NB4 (cell line): ENCODE data around the gene SAMM50.

Source experiments
- DNase-seq: peaks from one replicate; pipeline ENCODE4 v3.0.0; 2010; ENCODE audit warnings: low read depth
- H3K4me3 ChIP-seq: one replicate; pipeline ENCODE4 v1.5.1; 2011; ENCODE audit warnings: mild to moderate bottlenecking, low read depth, low read length, moderate library complexity
- CTCF ChIP-seq: IDR thresholded peaks from one replicate; pipeline ENCODE4 v1.5.1; 2012; ENCODE audit warnings: low read depth, low read length
- MAX ChIP-seq: IDR thresholded peaks from 2 replicates; pipeline ENCODE4 v1.6.1; 2011; ENCODE audit warnings: low read depth, low read length
- MYC ChIP-seq: IDR thresholded peaks from 2 replicates; pipeline ENCODE4 v1.6.1; 2011; ENCODE audit warnings: low read depth, low read length
- POLR2A ChIP-seq: IDR thresholded peaks from 2 replicates; pipeline ENCODE4 v1.6.1; 2011; ENCODE audit warnings: mild to moderate bottlenecking; ENCODE audit not compliant: insufficient read length; ENCODE audit errors: extremely low read depth

The SAMM50 gene

GRCh38 chr22:43951966-43952365 lies 3.3 kb upstream of the SAMM50 start:
- no peak for DNase-seq
- H3K4me3 ChIP-seq: no peak overlapping the region
- TF ChIP-seq CTCF (no peak), MYC (no peak), MAX (no peak), POLR2A (no peak)

DNA sequence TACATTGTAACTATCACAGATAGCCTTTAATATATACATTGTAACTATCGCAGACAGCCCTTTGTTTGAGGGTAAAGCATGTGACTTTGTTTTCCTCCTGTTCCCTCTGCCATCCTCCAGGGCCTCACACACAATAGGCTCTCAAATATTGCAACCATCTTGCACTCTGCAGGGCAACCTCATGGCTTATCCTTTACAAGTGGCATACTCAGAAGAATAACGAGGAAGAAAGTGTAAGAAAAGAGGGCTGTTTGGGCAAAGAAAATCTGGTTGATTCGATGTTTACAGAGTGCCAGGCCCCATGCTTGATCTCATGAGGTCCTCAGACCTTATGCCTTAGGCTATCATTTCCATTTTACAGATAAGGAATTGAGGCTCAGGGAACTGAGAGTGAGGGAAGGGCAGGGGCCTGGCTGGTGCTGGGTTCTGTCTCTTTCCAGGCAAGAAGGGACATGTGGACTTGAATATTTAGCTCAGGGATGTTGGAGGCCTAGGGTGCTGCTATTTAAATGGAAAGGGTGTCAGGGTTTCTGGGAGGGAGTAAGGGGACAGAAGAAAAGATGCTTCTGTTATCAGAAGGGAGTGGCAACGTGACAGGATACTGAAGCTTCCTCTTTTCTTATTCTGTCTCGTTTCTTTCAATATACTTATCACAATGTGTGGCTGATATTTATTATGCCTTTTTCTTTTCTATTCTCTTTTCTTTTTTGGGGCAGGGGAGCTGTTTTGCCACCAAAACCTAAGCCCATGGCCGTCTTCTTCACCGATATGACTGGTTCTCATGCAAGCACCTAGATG lies 1.1 kb upstream of the SAMM50 start:
- DNase-seq: peak; percentile 42
- peak overlapping the region; percentile 99 for H3K4me3 ChIP-seq
- TF ChIP-seq MYC (no peak), POLR2A (no peak), CTCF (no peak), MAX (no peak)

DNA sequence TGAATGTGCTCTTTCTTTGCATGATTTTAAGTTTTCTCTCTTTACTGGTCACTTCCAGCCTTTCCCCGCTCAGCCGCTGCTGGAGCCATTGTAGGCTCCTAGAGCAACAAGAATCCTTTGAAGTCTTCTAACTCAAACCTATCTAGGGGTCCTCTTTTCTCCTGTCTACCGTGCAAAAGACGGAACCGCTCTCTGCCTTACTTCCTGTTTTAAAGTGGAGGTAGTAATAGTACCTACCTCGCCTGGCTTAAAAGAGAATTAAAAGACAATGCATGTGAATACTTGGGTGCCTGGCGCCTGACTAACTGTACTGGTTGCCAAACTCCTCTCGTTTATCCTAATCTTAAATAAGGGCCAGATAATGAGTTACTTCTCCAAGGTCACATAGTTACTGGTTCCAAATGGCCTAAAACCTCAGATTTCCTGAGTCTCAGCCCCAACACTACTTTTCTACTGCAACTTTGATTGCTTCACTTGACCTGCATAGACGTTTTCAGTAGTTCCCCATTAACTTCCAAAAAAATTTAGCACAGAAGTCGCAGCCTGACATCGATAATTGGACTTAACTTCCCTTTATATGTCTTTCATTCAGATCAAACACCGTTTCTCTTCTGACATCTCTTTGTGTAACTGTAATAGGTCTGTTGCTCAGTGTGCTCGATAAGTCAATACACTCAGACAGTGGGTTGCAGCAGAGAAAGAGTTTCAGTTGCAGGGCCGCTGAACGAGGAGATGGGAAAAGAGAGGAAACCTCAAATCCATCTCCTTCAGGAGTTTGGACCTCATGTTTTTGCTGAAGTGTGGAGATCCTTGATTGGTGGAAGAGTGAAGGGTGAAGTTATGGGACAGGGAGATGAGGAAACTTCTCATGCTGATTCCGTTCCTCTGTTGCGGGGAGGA lies 891 bp downstream of the SAMM50 start:
- DNase-seq: peak; percentile 68
- TF ChIP-seq MYC (no peak), CTCF (no peak), MAX (no peak), POLR2A (no peak)

GRCh38 chr22:43956805-43957463 lies 1.7 kb downstream of the SAMM50 start:
- TF ChIP-seq POLR2A (no peak), MAX (no peak), CTCF (no peak), MYC (no peak)
- H3K4me3 ChIP-seq: peak overlapping the region; percentile 99

More for the DNA sequence above, 891 bp downstream of the SAMM50 start:
- peak overlapping the region; percentile 99 for H3K4me3 ChIP-seq

GRCh38 chr22:43957871-43958270 lies 2.6 kb downstream of the SAMM50 start:
- no peak for DNase-seq
- H3K4me3 ChIP-seq: no peak overlapping the region
- TF ChIP-seq CTCF: no peak
- no peak for TF ChIP-seq MAX
- no peak for TF ChIP-seq MYC
- TF ChIP-seq POLR2A: no peak

More at GRCh38 chr22:43956805-43957463, 1.7 kb downstream of the SAMM50 start:
- no peak for DNase-seq
